Pons (tissue), 1 donor: ENCODE results near the gene CLIC3.
"Not testable (repeated sequence)": the region's sequence is repeated elsewhere in the genome, so short reads cannot be mapped to it uniquely, and the experiment has no call there.

Source experiments
- DNase-seq: peaks from one replicate; pipeline ENCODE4 v3.0.0-alpha.2; 2016; ENCODE audit warnings: low spot score

CLIC3 gene, protein sequence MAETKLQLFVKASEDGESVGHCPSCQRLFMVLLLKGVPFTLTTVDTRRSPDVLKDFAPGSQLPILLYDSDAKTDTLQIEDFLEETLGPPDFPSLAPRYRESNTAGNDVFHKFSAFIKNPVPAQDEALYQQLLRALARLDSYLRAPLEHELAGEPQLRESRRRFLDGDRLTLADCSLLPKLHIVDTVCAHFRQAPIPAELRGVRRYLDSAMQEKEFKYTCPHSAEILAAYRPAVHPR

DNA sequence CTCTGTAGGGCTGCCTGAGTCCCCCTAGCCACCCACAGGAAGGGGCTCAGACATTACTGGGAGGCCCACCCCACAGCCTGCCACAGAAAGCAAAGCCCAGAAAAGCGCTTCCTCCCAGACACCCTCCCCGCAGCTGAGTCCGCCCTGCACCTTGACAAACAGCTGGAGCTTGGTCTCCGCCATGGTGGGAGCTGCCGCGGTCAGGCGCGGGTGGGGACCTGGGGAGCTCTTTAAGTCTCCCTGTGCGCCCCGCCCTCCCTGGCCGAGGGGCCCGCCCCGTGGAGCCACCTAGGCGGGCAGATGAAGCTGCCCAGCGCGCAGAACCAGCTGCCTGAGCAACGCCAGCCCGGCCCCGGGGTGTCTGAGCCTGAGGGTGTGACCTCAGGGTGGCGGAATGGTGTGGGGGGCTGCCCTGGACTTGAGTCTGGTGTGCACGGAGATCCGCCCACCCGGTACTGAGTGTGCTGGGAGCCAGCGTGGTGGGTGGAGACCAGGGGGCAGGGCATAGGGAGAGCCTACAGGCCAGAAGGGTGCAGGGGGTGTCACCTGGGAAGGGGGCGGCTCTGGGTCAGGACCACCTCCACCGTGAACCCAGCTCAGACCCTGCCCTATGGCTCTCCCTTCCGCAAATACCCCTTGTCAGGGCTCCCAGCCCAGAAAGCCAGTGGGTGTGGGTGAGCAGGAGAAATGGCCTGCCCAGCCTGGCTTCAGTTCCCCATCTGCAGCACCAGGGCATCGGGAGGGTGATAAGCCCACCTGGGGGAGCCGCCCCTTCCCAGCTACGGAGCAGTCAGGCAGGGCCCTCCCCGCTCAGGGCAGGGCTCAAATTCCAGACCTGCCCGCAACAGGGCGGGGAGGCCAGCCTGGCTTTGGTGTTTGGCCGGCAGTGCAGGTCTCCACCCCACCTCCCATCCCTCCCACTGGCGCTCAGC, at the start of gene CLIC3:
Gene CLIC3 (minus strand): TSS at position 208 of the 932 bp plus-strand sequence. CDS start 25 bp downstream, at position 183.
- no peak for DNase-seq

DNA sequence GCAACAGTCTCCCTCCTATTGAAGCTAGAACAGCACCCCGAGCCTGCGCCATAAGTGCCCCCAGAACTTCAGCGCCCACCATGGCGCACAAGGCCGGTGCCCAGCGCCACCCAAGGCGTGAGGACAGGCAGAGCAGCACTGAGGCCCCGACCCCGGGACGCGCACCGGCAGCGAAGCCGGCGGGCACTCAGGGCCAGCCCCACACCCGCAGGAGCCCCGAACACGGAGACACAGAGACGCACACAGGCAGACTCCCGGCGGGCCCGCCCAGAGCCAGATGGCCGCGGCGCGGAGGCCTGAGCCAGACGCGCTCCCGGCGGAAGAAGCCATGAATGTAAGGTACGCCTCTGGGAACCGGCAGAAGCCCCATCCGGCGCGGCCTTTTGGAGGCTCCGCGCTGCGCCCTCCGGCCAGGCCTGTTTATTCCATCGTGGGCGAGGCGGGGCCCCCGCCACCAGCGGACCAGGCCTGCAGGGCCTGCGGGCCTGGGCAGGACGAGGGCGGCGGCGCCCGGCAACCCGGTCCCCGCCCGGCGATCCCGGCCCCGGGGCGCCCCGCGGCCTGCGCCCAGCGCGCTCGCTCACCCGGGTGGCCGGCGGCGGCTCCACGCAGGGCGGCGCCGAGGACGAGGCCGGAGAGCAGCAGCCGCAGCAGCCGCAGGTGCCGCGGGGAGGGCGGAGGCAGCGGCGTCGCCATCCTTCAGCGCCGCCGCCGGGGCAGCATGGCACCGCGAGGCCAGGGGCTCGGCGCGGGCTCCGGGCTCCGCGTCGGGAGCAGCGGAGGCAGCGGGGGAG, 49.1 kb upstream of the CLIC3 start:
- no peak for DNase-seq

DNA sequence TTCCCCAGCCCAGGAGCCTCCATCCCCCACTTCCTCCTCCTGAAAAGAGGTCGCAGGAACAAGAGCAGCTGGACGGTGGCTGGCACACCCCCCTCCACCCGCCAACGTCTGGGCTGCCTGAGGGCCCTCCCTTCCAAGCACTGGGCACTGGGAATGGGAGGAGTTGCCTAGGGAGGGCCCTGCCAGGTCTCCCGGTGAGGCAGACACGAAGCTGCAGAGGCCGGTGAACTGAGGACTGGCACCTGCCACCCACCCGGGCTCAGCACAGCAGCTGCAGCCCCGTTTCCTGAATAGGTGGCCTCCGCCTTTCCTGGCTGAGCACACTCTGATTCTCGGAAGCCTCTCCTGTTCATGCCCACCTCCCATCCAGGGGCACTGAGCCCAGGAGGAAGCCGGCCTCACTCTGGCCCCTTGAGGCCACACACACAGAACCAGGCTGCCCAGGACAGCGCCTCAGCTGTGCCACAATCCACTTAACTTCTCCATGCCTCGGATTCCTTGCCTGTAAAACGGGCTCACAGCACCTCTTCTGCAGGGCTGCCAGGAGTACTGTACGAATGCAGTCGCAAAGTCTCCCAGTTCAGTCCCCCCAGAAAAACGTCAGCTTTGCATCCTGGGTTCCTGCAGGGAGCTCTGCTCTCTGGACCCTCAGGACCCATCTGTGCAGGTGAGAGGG, 48.3 kb upstream of the CLIC3 start:
- no peak for DNase-seq

DNA sequence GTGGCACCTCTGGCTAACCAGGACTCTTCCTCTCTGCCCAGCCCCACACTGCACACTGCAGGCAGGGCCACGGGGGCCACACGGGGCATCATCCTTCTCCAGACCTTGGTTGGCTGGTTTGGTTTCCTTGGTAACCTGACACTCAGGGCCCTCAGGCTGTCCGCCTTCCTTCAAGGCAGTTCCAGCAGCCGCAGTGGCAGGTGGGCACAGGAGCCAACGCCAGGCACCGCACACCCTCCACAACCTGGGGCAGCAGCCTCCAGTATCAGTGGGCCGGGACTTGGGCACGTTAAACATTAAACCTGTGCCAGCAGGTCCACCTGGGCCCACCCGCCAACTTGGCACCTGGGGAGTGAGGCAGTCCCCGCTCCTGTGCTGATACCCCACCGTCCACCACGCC, 47.7 kb upstream of the CLIC3 start:
- DNase-seq, result no peak

DNA sequence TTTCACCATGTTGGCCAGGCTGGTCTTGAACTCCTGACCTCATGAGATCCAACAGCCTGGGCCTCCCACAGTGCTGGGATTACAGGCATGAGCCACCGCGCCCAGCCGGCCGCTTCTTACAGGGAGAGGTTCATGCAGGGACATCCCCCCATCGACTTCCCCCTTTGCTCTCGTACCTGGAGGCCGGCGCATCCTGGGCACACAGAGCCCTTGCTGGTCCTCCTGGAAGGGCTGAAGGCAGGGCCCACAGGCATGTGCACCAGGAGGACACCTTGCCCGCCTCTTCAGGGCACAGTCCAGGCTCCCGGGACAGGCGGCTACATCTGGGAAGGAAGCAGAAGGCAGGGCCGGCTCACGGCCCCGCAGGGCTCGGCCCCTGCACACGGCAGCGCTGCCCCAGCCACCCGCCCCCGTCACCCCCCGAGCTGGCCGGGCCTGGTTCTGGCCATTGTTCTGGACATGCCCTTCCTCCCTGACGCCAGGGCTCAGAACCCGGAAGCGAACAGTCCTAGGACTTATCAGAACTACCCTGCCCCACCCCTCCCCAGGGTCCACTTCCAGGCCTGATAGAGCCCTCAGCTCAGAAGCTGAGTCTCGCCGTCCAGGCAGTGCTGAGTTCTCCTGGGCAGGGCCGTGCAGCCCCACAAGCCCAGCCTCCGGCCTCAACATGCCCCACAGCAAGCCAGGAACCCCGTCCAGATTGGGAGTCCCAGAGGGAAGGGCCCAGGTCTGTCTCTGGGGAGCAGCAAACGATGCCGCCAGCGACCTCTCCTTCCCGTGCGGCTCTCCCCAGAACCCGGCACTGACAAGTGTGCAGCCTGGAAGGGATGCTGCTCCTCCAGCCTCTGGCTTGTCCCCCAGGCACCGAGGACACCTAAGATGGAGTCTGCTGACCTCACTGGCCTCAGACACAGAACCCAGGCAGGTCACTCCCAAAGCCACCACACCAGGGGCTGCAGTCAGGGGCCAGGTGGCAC, 46.7 kb upstream of the CLIC3 start:
- DNase-seq, result no peak

DNA sequence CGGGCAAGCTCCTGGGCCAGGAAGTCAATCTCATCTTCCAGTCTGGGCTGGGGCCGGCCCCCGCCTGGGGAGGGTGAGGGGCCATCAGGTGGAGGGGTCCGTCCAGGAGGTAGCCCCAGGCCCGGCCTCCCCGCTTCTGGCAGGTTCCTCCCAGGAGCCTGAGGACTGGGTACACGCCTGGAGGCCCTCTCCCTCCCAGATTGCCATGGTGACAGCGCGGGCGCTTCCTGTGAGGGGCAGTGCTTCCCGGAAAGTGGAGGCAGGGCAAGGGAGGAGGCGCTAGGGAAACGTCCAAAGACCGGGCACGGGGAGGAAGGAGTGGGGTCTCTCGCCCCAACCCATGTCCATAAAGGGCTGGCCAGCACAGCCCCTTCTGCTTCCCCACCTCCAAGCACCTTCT, 44.8 kb upstream of the CLIC3 start:
- no peak for DNase-seq

DNA sequence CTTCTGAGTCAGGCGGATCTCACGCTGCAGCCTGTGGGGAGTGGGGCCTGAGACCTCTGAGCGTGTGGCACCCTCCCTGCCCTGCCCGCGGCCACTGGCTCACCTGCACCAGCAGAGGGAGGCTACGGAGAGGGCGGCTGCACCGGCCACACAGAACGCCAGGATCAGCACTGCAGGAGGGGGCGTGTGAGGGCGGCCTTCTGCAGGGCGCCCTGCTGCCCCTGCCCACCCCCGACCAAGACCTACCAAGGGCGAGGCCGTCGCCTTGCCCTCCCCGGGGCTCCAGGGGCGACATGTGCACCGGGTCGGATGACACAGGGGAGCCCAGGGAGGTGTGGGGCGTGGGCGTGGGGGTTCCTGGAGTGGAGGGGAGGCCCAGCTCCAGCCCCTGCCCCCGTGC, 44.2 kb upstream of the CLIC3 start:
- DNase-seq, result no peak

DNA sequence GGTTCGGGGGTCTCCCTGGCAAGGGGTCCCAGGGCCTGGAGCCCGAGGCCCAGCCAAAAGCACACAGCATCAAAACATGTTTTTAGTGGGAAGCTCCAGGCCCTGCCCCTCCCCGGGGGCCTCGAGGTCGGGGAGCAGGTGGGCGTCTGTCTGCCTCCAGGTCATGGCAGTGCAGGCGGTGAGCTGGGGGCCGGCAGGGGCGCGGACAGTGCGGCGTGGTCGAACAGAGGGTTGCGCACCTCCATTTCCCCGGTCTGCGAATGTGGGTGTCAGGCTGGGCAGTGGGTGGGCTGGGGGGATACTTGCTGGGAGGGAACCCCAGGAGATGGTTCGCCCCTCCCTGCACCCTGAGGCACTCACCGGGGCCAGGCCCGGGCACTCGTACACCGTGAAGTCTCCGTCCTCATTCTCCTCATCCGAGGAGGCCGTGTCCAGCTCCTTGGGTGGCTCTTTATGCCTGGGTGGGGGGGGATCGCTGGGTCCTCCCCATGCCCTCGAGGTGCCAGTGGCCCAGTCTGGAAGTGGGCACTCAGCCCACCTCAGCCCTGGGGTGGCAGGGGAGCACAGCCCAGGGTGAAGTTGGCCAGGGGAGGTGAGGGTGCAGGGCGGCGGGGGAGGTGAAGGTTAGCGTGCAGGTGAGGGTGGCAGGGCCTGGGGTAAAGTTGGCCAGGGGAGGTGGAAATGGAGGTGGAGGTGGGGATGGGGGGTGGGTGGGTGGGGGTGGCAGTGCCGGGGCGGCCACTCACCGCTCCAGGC, 43.4 kb upstream of the CLIC3 start:
- no peak for DNase-seq

DNA sequence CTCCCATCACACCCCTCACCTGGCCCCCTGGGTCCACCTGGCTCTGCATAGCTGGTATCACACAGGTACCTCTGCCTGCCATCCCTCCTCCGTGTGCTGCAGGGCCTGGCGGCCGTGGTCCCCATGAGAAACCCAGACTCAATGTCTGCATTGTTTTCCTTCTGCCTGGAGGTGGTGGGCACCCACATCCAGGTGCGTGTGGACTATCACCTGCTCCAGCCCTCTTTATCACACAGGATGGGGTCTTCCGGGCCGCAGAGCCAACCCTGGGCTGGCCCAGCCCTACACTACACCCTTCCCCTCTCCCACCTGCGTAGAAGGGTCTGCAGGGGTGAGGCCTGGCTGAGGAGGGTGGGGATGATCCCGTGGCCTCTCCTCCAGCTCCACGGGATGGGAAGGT, 42.5 kb upstream of the CLIC3 start:
- DNase-seq, result no peak

DNA sequence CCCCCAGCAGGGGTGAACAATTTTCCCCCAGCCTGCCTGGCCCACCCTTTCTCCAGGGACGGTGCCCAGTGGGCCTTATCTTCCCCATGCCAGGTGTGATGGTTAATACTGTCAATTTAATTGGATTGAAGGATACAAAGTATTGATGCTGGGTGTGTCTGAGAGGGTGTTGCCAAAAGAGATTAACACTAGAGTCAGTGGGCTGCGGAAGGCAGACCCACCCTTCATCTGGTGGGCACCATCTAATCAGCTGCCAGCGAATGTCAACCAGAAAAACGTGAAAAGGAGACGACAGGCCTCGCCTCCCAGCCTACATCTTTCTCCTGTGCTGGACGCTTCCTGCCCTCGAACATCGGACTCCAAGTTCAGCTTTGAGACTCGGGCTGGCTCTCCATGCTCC, 41.1 kb upstream of the CLIC3 start:
- no peak for DNase-seq

DNA sequence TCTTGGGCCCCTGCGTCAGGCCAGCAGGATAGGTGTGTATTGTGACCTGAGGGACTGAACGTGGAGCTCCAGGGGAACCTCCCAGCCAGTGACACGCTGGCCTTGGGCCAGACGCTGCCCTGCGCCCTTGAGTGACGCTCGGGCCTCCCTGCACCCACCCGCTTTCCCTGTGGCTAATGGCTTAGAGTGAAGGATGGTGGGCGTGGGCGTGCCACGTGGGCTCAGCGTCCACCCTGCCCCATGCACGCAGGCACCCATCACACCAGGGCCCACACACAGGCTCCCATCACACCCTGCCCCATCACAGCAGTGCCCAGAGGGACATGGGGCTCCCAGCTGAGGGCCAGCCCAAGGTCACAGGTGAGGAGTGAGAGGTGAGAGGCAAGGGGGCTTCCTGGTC, 40.7 kb upstream of the CLIC3 start:
- no peak for DNase-seq

DNA sequence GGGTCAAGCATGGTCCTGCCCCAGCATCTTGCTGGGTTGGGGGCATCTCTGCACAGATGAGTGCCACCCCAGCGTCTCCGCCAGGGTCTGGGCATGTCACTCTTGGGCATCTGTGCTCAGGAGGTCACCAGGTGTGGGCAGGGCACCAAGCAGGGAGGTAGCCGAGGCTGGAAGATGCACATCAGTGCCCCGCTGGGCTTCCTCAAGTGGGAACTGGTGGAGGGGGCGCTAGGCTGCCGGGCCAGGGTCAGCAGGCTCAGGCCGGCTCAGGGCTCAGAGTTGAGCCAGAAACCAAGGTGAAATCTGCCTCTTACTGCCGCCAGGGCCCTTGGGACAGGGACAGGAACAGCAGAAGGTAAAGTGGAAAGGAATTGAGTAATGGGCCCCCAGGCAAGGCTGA, 39.6 kb upstream of the CLIC3 start:
- no peak for DNase-seq

DNA sequence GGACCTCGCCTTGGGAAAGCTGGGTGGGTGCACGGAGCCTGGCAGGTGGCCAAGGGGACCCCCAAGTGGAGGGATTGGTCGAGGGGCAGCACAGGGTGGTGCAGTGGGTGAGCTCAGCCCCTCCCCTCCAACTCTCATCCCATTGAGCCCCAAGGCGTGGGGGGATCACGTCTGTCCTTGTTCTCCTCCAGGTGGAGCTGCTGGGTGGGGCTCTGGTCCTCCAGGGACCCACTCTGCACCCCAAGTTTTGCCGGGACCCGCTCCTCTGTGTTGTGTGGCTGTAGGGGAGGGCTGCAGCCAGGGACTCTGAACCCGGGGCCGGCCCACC, 39.1 kb upstream of the CLIC3 start:
- DNase-seq, result no peak

DNA sequence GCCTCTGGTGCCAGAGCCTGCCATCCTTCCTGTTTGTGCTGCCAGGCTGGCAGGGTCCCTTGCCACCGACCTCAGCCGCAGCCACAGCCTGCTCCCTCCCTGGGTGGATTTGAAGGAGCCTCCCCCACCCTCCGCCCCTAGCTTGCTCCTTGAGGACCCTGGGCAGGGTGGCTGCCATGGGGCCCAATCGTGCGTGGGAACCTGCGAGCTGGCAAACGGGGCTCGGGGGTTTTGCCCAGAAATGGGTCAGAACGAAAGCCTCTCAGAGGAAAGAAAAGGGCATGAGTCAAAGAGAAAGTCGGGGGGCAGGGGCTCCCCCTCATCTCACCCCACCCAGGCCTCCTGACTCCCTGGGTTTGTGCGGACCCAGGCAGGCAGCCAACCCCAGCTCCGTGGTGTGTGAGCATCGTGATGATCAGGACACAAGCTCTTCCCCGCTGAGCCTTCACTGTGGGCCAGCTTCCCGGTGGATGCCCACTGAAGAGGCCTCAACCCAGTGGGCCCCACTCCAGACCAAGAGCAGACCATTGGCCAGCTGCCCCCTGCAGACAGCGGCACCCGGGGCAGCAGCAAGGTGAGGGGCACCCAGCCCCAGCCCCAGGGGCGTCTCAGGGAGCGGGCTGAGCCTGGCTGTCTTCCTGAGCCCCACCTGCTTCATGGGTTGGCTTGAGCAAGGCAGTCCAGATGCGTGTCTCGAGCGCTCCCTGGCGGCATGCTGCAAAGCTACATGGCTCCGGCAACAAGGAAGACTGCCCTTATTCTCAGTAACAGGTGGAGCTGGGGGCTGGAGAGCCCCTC, 38.5 kb upstream of the CLIC3 start:
- DNase-seq, result peak; percentile 87

DNA sequence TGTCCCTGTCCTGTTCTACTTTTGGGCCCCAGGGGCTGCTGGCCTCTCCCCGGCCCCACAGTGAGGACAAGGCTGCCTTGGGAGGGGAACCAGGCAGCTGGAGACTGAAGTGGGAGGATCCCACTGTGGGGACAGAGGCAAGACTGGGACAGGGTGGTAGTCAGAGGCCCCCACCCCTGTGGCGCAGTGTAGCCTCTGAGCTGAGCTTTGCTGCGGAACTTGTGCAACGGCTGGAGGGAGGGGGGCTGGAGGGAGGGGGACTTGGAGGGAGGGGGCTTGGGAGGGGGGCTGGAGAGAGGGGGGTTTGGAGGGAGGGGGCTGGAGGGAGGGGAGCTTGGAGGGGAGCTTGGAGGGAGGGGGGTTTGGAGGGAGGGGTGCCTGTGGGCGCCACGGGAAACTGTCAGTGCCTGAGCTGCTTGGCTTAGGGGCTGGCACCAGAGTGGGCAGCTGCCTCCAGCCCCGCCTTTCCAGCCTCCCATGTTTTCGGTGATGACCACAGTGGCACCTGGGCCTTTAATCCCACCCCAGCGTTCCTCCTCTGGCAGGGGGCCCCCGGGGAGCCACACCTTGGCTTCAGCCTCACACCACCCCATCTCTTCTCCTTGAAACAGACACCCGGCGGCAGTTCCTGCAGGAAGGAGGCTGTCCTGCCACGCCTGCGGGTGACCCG, 37.8 kb upstream of the CLIC3 start:
- no peak for DNase-seq

DNA sequence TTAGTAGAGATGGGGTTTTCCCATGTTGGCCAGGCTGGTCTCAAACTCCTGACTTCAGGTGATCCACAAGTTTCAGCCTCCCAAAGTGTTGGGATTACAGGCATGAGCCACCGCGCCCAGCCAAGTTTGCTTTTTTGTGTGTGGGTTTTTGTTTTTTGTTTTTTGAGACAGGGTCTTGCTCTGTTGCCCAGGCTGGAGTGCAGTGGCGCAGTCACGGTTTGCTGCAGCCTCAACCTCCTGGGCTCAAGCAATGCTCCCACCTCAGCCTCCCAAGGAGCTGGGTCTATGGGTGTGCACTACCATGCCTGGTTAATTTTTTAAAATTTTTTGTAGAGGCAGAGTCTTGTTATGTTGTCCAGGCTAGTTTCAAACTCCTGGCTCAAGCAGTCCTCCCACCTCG, 37.1 kb upstream of the CLIC3 start:
- not testable (repeated sequence) for DNase-seq

DNA sequence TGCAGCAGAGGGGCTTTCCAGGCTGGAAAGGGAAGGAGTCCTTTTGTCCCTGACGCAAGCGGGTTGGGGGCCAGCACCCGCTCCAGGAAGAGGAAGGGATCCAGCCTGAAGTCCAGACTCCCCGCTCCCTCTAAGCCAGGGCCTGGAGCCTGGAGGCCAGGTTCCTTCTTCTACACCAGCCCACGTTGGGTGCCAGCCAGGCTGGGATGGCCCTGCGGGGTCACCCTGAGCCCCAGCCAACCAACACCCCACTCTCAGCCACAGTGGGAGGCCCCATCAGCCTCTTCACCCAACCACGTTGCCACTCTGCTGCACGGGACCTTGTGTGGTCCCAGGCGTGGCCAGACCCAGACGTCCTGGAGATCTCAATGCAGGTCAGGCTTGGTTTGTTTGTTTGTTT, 36.5 kb upstream of the CLIC3 start:
- DNase-seq, result no peak

DNA sequence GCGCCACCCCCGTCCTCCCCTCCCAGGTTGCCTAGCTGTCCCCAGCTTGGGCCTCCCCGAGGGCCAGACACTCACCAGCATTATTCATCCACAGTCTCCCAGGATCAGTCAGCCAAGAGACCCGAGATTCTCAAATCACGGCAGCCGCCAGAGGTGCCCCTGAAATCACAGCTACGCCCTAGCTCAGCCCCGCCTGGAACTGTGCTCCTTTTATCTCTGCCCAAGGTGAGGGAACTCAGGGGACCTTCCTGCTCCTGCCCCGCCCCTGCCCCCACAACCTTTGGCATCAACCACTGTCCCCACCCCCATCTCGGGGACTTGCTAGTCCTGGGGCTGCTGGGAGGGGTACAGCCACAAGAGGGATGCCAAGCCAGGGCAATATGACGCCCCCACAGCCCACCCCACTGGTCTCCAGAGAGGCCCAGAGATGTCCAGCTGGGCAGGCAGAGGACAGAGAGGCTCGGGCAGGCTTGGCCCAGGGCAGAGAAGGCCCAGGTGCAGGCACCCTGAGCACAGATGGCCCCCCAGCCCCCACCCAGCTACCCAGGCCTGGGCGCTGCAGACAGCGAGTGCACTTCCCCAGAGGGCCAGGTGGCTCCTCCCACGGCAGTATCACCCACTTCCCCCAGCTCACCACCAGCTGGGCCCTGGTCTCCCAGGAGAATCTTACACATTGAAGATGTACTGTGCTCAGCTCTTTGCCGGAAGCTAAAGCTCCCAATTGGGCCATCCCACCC, 35.7 kb upstream of the CLIC3 start, which contains the start of gene FUT7:
Gene FUT7 (minus strand): TSS at position 185 of the 737 bp plus-strand sequence. CDS start 97 bp downstream, at position 88.
- DNase-seq, result no peak
